Skeletal muscle tissue (tissue), 4 donors: Measurements from ENCODE around the gene PDE3B. TPM values are rescaled to one million over a fixed set of nuclear protein-coding genes. Genes with fewer than 3 reads are reported as not detected.
"Not testable (repeated sequence)": the region's sequence is repeated elsewhere in the genome, so short reads cannot be mapped to it uniquely, and the experiment has no call there.

Experiments used
- H3K27ac ChIP-seq: one replicate; pipeline ENCODE4 v1.7.0; 2013; ENCODE audit warnings: mild to moderate bottlenecking, low read depth, low read length, inconsistent platforms
- H3K27me3 ChIP-seq, 3 donors: one replicate each; pipeline ENCODE4 v1.7.0; 2013; ENCODE audit warnings: low read length in 3 of 3; ENCODE audit not compliant: control insufficient read depth in 3 of 3, insufficient read depth in 3 of 3
- H3K36me3 ChIP-seq, 3 donors: one replicate each; pipeline ENCODE4 v1.7.0; 2013; ENCODE audit warnings: low read length in 3 of 3; ENCODE audit not compliant: control insufficient read depth in 3 of 3, insufficient read depth in 3 of 3
- H3K4me1 ChIP-seq, 3 donors: one replicate each; pipeline ENCODE4 v1.7.0; 2013; ENCODE audit warnings: low read length in 3 of 3, mild to moderate bottlenecking in 3 of 3; ENCODE audit not compliant: control insufficient read depth in 3 of 3, insufficient read depth in 3 of 3
- H3K4me3 ChIP-seq, 3 donors: one replicate each; pipeline ENCODE4 v1.7.0; 2013; ENCODE audit warnings: low read length in 3 of 3
- H3K9ac ChIP-seq, 3 donors: one replicate each; pipeline ENCODE4 v1.7.0; 2013; ENCODE audit warnings: low read length in 3 of 3, mild to moderate bottlenecking in 3 of 3, moderate library complexity in 2 of 3, low read depth in 1 of 3
- H3K9me3 ChIP-seq, 3 donors: one replicate each; pipeline ENCODE4 v1.7.0; 2013; ENCODE audit warnings: low read length in 3 of 3; ENCODE audit not compliant: control insufficient read depth in 3 of 3
- total RNA-seq: library from RNA; depleted of rRNA; stranded (reverse); fragments of >200 nt; gene quantifications from one replicate; pipeline ENCODE4 v1.2.3, GENCODE V29; 2014
- donor health status: Osteomylitis.

Gene PDE3B
- total RNA-seq, 1 donor from 2014 or later = 5.2 TPM

DNA sequence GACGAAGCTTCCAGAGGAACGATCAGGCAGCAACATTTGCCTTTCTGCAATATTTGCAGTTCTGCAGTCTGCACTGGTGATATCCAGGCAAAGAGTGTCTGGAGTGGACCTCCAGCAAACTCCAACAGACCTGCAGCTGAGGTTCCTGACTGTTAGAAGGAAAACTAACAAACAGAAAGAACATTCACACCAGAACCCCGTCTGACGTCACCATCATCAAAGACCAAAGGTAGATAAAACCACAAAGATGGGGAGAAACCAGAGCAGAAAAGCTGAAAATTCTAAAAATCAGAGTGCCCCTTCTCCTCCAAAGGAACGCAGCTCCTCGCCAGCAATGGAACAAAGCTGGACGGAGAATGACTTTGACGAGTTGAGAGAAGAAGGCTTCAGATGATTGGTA, 134.9 kb downstream of the PDE3B start:
- not testable (repeated sequence) for H3K4me1 ChIP-seq

DNA sequence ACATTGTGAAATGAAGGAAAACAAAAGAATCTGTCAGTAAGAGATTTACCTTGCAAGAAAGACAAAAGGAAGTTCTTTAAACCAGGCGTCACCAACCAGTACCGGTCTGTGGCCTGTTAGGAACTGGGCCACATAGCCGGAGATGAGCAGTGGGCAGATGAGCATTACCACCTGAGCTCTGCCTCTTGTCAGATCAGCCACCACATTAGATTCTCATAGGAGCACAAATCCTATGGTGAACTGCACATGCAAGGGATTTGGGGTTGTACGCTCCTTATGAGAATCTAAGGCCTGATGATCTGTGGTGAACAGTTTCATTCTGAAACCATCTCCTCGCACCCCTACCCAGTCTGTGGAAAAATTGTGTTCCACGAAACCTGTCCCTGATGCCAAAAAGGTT, 140.2 kb downstream of the PDE3B start:
- H3K9me3 ChIP-seq = no peaks in the 10 kb centered on the region
- H3K4me1 ChIP-seq = no peaks in the 10 kb centered on the region
- no peaks in the 10 kb centered on the region for H3K36me3 ChIP-seq
- no peak overlapping the region for H3K4me3 ChIP-seq
- no peak overlapping the region for H3K27ac ChIP-seq
- no peak overlapping the region for H3K9ac ChIP-seq
- H3K27me3 ChIP-seq = no peaks in the 10 kb centered on the region

More for the DNA sequence above, 134.9 kb downstream of the PDE3B start:
- H3K27me3 ChIP-seq, H3K4me3 ChIP-seq, H3K9ac ChIP-seq, H3K9me3 ChIP-seq, H3K36me3 ChIP-seq, H3K27ac ChIP-seq: not testable (repeated sequence)

- no peak overlapping the region for H3K9ac ChIP-seq
- H3K9me3 ChIP-seq = no peaks in the 10 kb centered on the region
- H3K4me1 ChIP-seq = no peaks in the 10 kb centered on the region
- no peaks in the 10 kb centered on the region for H3K36me3 ChIP-seq
- H3K27ac ChIP-seq = no peak overlapping the region
- no peak overlapping the region for H3K4me3 ChIP-seq
- no peaks in the 10 kb centered on the region for H3K27me3 ChIP-seq
Measured at GRCh38 chr11:14784230-14784629, 140.6 kb downstream of the PDE3B start.

DNA sequence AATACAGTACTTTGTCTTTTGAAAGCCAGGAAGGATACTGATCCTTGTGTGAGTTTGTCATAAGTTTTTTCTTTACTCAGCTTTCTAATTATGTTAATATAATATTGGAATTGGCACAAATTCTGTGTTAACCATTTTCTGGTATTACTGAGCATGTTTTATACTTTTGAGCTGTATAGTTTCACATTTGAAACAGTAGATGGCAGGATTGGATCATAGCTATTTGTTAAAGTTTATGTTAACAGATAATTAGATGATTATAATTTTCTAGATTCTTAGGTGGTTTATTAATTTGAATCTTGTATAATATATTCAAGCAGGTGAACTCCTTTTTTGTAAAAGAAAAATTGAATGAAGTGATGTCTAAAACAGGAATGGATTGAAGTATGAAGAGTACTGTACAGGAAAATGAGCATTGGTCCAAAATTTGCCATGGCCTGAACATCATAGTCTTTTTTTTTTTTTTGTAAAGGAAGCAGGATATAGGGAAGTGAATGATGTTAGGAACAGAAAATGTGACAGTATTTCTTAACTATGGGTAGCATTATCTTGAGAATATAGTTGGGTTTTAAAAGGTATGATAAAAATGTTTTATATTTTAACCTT, 146.4 kb downstream of the PDE3B start:
- Histone ChIP-seq H3K27me3 (no peaks in the 10 kb centered on the region), H3K9ac (no peak overlapping the region), H3K27ac (no peak overlapping the region), H3K4me1 (no peaks in the 10 kb centered on the region), H3K9me3 (no peaks in the 10 kb centered on the region), H3K4me3 (no peak overlapping the region), H3K36me3 (no peaks in the 10 kb centered on the region)

- Histone ChIP-seq H3K27ac (no peak overlapping the region), H3K4me3 (no peak overlapping the region), H3K9ac (no peak overlapping the region), H3K27me3 (no peaks in the 10 kb centered on the region), H3K36me3 (no peaks in the 10 kb centered on the region), H3K4me1 (no peaks in the 10 kb centered on the region), H3K9me3 (no peaks in the 10 kb centered on the region)
Measured at GRCh38 chr11:14793546-14793945, 149.9 kb downstream of the PDE3B start.

DNA sequence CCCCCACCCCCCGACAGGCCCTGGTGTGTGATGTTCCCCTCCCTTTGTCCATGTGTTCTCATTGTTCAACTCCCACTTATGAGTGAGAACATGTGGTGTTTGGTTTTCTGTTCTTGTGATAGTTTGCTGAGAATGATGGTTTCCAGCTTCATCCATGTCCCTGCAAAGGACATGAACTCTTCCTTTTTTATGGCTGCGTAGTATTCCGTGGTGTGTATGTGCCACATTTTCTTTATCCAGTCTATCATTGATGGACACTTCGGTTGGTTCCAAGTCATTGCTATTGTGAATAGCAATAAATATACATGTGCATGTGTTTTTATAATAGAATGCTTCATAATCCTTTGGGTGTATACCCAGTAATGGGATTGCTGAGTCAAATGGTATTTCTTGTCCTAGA, 152.4 kb downstream of the PDE3B start:
- not testable (repeated sequence) for H3K4me3 ChIP-seq, H3K9ac ChIP-seq, H3K36me3 ChIP-seq, H3K27ac ChIP-seq, H3K4me1 ChIP-seq, H3K9me3 ChIP-seq, H3K27me3 ChIP-seq

DNA sequence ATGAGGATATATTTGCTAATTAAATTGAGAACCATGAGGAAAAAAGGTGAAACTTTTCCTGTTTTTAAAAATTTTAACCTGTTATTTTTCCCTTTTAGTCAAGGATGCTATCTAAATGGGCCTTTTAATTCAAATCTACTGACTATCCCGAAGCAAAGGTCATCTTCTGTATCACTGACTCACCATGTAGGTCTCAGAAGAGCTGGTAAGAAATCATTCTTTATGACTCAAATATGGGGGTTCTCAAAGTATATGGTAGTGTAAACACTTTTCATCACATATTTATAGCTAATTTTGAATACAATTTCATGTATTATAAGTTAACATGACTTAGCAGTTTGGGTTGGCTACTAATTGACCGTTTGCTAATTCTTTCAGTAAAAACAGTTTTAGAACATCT, 160.2 kb downstream of the PDE3B start:
- H3K4me1 ChIP-seq = no peaks in the 10 kb centered on the region
- H3K4me3 ChIP-seq = no peak overlapping the region
- no peaks in the 10 kb centered on the region for H3K36me3 ChIP-seq
- H3K27me3 ChIP-seq = no peaks in the 10 kb centered on the region
- no peaks in the 10 kb centered on the region for H3K9me3 ChIP-seq
- H3K9ac ChIP-seq = no peak overlapping the region
- H3K27ac ChIP-seq = no peak overlapping the region

GRCh38 chr11:14809466-14809865, 165.9 kb downstream of the PDE3B start:
- Histone ChIP-seq H3K36me3 (no peaks in the 10 kb centered on the region), H3K27ac (no peak overlapping the region), H3K27me3 (no peaks in the 10 kb centered on the region), H3K9me3 (no peaks in the 10 kb centered on the region), H3K9ac (no peak overlapping the region), H3K4me3 (no peak overlapping the region), H3K4me1 (no peaks in the 10 kb centered on the region)

- Histone ChIP-seq H3K36me3 (no peaks in the 10 kb centered on the region), H3K4me3 (no peak overlapping the region), H3K27ac (no peak overlapping the region), H3K27me3 (no peaks in the 10 kb centered on the region), H3K9ac (no peak overlapping the region), H3K4me1 (no peaks in the 10 kb centered on the region), H3K9me3 (no peaks in the 10 kb centered on the region)
Measured at GRCh38 chr11:14812757-14813156, 169.2 kb downstream of the PDE3B start.

DNA sequence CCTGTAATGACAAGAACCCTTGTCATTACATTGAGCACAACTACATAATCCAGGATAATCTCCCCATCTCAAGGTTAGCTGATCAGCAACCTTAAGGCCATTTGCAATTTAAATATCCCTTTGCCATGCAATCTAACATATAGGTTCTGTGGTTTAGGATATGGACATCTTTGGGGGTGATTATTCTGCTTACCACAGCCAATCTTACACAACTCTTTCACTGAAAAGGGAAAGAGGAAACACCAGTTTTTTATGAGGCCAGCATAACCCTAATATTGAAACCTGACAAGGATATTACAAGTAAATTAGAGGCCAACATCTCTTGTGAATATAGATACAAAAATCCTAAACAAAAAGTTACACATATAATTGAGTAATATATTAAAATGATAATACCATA, 169.9 kb downstream of the PDE3B start:
- no peak overlapping the region for H3K4me3 ChIP-seq
- no peaks in the 10 kb centered on the region for H3K36me3 ChIP-seq
- no peak overlapping the region for H3K27ac ChIP-seq
- H3K9ac ChIP-seq = no peak overlapping the region
- no peaks in the 10 kb centered on the region for H3K4me1 ChIP-seq
- no peaks in the 10 kb centered on the region for H3K9me3 ChIP-seq
- H3K27me3 ChIP-seq = no peaks in the 10 kb centered on the region

GRCh38 chr11:14818779-14819178, 175.2 kb downstream of the PDE3B start:
- no peaks in the 10 kb centered on the region for H3K4me1 ChIP-seq
- H3K36me3 ChIP-seq = no peaks in the 10 kb centered on the region
- H3K27me3 ChIP-seq = no peaks in the 10 kb centered on the region

More at GRCh38 chr11:14818779-14819178, 175.2 kb downstream of the PDE3B start:
- H3K27ac ChIP-seq = no peak overlapping the region
- no peak overlapping the region for H3K4me3 ChIP-seq
- H3K9ac ChIP-seq = no peak overlapping the region
- H3K9me3 ChIP-seq = no peaks in the 10 kb centered on the region
